ENCODE measurements around the gene TTC6.
A peak's percentile ranks its signal among the peaks of the same experiment; 100 is the strongest.

Gene TTC6

DNA sequence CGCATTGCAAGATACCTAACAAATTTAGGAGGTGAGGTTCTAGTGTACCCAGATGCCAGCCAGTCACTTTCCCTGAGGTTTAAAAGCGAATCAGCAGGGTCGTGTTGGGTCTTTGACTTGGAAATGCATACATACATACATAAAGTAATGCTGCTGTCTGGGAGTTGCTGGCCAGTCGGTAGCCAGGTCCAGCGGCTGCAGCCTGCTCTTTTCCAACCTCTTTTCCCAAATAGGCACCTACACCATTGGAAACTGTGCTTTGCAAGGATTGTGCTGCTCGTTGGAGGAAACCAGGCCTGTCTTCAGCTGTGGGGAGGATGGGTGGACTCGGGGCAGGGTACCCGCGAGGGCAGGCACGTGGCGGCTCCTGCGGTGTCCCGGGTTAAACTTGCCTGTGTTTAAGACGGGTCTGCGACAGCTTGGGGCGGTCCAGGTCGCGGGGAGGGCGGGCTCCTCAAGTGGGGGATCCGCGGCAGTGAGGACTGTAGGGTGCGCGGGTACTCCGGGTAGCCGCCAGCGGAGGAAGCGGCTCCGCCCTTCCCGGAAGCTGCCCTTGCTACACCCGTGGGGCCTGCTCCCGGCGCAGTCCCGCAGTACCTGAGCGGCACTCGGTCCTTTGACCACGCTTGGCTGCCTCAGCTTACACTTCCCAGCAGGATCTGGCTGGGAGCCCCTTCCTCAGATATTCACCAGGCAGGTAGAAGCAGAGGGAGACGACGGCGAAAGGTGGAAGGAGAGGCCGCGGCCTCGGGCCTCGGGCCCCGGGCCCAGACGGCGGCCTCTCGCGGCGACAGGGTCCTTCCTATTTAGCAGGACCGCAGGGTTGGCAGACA lies 2.7 kb downstream of the TTC6 start:
- DNase-seq (ENCODE audit: low read depth) = no peak

DNA sequence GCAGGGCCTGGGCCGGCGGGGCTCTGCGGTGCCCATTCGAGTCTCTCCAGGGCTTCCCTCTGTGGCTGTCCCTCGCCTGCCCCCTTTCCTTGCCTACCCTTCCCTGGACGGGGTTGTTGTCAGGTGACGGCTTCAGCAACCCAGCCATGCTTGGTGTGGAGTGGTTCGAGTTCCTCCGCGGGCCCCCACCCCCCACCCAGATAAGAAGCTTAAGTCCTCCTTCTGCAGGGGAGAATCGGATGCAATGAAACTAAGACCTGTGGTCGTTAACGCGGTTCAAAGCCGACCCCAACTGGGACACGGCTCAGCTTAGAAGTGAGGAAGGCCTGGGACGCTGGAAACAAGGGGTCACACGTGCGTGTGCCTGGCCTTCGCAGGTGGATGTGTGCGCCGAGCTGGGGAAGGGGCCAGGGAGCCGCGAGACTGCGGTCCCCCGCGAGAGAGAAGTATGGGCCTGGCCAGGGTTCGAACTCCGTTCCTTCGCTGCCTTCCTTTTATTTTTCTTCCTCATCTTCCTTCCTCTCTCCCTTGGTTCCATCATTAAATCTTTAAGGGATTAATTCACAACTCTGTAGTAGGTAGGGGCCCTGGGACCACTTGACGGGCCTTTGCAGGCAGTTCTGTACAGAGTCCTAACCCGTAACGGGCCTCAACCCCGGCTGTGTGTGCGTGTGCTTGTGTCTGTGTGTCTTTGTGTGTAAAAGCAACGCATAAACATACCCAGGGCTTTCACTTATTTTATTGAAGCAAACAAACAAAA lies 3.5 kb downstream of the TTC6 start:
- no peak for DNase-seq (ENCODE audit: low read depth)

DNA sequence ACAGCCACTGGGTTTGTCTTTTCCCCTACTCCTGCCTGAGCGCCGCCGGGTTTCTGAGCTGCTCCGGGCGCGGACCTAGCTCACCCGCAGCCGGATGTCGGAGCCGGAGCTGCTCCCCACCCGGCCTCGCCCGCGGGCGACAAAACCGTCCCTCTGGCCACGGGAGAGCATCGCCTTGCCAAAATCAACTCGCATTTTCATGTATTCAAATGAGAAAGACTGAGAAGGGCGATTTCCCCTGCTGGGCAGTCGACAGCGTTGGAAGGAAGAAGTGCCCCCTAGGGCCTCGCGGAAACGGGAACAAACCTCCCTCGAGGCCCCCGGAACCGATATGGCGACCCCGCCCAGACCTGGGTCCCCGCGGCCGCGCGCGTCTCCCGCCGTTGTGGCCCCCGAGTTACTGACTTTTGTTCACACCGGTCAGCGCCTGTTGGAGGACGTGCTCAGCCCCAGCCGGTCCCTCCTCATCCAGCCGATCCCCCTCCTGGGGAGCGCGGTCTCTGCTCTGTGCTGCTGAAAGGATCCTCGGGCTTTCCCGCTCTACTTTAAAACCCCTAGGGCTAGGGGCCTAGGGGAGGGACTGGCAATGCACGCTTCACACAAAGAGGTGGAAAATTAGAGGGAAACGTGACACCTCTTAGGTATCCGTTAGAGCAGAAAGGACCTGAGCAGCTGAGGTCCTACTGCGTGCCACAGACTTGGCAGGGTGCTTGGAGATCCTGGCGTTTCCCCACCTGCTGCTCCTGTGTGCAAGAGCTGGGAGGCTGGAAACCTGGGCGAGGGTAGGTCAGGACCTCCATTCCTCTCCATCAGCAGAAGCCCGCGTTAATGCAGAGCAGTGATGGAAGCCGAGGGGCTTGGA lies 4.3 kb downstream of the TTC6 start:
- no peak for DNase-seq (ENCODE audit: low read depth)

DNA sequence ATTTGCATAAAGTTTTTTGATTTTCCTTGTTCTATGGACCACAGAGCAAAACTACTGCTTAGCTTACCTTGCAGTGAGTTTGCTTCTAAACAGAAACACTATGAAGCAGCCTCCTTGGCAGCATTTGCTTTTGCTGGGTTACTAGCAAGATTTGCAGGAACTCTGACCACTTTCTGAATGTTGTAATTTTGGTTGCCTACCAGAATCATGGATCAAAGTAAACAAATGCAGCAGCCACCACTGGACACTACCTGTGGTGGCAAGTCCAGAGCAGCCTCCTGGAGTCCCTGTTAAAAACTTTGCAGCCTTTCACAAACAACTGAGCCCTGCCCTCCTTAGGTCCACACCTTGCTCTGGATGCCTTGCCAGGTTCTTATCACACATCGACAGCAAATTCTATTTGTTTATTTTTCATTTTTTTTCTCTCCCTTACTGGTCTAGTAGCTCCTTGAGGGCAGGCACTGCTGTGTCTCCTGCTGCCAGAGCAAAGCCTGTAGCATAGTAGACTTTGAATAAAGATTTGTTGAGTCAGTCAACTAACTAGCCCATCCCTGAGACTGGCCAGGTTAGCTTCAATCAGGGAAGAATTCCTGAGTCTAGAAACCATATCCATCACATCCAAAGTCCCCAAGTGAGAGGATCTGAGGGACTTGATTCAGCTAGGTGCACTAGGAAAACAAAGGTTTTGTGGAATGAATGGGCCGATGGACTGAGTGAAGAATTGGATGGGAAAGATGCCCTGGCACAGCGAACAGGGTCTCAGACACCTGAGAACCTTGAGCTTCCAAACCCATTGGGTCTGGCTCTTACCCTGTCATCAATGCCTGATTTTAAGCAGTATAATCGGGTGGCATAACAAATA lies 5.7 kb downstream of the TTC6 start:
- DNase-seq (ENCODE audit: low read depth) = no peak

DNA sequence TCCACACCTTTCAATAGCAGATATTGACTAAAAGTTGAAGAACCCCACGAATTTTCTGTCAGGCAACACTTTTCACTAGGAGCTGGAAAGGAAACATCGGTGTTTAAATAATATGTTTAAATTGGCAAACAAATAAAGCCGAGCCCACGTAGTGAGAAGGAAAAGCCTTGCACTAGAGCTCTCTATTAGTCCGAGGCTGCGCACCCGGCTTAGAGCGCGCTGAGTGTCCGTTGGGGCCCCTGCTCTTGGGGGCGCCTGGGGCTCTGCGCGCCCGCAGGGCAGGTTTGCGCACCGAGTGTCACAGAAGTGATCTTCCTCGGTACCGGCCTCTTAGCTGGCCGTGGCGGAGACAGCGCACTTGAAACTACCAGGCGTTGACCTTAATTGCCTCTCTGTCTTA lies 6.4 kb downstream of the TTC6 start:
- no peak for DNase-seq (ENCODE audit: low read depth)

DNA sequence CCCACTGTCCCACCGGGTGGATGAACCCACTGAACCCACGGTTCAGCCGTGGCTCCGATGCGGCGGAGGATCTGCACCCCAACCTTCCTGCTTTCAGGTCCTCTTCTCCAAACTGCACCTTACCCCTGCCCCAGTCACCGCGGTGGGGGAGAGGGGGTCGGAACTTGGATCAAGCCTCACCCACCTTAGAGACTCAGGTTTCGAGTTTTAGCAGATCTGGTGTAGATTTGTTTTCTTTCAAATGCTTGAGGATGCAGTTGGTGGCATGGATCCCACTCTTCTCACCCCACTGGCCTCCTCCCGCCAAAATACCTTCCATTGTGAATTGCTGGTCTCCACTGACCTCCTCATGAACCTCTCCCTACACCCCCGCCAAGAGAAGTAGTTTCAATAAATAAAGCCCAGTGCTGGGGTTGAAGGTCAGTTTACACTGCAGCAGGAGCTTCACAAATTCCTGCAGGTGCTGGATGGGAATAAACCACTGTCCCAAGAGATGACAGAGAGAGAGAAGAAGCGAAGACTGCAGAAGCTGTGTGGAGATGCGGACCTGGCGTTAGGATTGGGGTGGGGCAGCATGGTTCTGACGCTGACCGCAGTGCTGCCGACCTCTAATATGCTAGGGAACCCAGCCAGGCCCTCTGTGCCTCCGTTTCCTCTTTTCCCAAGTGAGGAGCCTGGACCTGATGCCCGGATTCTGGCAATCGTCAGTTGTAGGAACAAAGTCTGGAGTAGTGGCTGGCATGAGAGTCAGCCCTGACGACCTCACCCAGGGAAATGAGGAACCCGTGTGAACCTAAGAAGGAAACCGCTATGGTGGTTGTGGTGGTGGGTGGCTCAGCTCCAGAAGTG lies 7.4 kb downstream of the TTC6 start:
- DNase-seq (ENCODE audit: low read depth) = no peak

DNA sequence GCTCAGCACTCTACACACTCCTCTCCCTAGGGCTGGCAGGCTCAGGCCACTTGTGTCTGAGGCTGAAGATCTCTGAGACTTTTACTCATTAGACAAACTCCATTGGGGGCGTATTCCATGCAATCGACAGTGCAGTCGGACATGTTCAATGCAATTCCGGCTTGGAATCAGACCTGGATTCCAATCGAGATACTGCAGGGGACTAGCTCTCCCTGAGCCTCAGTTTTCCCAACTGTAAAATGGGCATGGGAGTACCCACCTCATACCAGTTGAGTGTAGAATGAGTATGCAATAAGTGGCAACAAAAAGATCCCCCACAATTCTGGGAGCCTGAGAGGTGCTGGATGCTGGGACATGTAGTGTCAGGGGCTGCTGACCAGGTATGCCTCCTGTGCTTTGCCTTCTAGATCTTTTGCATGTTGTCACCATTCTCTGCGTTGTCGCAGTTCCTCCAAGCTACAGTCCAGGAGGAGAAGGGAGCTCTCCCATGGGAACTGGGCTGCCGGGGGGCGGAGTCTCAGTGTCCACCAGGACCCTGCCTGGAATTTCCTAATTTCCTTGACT lies 8.3 kb downstream of the TTC6 start:
- no peak for DNase-seq (ENCODE audit: low read depth)

DNA sequence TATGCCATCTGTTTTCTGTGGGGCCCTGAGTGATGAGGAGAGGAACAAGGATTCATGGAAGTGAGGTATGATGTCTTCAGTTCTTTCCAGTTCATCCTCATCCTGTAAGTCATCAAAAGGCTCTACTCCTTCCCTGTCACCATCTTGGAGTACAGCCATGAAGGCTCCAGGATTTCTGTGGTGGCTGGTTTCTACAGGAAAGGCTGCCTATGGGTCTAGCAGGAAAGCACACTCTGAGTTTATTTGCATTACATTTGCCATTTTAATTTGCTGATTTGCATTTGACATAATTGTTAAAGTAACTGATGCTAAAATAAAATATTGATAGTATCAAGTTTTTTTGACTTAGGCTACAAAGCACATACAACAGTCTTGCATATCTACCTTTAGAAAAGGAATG lies 11.2 kb downstream of the TTC6 start:
- no peak for DNase-seq (ENCODE audit: low read depth)

DNA sequence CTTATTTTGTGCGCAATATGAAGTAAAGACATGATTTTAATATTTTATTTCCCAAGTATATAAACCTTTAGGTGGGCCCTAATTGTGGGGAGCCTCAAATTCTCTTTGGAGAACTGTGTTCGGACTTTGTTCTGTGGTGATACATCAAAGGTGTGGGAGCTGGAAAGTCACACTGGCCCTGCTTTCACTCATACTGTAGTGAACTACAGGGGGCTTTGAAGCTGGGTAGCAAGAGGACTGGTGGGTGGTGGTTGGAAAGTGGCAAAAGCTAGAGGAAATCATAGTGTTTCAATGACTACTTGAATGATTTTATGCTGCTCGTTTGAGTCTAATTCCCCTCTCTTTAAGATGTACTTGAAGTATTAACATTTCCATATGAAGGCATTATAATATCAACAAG lies 13.2 kb downstream of the TTC6 start:
- DNase-seq (ENCODE audit: low read depth) = no peak

DNA sequence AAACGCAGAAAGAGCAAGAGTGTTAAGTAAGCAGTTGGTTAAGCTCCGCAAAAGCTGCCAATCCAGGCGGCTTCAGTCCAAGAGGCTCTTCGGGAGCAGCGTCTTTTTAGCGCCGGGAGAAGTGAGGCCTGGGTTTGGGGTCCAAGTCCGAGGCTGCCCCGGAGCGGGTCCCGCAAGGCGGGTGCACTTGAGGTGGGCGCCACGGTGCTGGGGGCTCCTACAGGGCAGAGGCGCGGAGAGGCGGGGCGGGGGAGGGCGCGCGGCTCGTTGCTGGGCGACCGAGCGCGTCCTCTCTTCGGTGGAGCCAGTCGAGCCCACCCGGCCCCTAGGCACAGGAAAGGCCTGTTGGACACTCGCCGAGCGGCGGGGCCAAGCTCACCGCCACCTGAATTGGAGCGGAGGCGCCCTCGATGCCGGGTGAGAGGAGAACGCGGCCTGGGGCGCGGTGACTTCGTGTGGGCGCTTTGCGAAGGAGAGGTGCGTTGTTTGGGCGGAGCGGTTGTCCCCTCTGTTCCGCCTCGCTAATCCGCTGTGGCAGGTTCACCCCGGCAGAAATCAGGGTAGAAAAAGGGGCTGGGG lies 15.6 kb downstream of the TTC6 start:
- no peak for DNase-seq (ENCODE audit: low read depth)

DNA sequence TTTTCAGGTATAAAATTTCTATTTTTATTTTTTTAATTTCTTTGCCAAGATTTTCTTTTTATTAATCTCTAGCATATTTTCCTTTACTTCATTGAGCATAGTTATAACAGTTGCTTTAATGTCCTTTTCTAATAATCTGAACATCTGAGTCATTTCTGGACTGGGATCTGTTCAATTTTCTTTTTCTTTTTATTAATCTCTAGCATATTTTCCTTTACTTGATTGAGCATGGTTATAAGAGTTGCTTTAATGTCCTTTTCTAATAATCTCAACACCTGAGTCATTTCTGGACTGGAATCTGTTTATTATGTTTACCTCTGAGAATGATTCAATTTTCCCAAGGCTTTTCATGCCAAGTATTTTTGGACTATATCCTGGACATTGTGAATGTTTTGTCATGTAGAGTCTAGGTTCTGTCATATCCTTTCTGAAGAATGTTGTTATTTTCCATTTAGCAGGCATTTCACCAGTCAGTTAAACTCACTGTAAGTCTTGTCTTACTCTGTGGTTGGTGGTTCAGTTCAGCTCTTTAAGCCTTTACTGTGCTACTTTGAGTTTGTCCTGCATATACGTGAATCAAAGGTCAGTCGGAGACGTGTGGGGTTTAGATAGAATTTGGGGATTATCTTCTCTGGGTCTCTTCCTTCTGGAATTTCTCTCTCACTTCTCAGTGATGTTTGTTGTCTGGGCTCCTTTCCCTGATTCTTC lies 20.3 kb downstream of the TTC6 start:
- no peak for DNase-seq (ENCODE audit: low read depth)

DNA sequence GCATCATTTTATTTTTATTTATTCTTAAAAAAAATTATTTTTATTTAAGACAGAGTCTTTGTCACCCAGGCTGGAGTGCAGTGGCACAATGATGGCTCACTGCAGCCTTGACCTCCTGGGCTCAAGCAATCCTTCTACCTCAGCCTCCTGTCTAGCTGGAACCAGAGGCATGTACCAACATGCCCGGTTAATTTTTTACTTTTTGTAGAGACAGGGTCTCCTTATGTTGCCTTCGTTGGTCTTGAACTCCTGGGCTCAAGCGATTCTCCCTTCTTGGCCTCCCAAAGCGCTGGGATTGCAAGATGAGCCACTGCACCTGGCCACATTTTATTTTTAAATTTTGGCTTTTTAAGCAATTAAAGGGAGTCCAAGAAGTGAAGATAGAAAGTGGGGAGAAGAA lies 21.4 kb downstream of the TTC6 start:
- no peak for DNase-seq (ENCODE audit: low read depth)

DNA sequence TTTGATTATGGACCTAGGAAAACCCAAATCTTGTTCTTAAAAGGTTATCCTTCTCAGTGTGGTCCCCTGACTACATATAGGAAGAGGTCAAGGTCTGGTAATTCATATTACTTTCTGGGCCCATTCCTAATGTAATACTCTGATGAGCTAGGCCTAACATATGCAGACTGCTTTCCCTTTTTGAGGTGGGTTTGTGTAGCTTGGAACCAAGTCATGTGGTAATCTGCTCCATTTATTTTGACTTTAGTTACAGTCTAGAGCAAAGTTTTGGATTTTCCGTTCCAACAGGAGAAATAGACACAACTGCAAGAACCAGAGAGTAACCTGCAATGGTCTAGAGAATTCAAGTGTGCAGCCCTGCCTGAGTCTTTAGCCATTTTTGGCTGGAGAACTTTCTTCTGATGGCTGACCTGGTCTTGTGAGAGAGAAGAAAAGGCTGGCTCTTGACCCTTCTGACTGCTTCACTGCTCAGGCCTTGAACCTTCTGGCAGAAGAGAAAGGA lies 22.5 kb downstream of the TTC6 start:
- no peak for DNase-seq (ENCODE audit: low read depth)

DNA sequence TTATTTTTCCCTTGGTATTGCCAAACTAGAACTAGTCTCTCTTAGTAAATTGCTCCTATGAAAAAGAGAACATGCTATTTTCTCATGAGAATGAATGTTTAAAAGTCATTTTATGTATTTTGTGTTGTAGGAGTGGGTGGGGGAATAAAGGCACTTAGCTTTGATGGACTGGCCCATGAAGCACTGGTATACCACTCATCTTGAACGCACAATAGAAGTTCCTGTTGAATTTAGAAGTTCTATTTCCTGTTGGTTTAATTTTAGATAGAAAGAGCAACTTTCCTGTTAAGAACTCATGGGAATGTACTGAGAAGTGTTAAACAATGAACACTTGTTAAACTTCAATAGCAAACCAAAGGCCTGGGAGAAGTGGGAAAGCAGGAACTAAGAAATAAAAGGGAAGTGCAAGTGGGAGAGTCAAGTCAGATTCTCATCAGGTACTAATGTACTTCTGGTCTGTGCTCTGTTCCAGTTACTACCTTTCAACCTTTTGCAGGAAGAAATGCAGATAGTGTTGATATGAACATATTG lies 23.1 kb downstream of the TTC6 start:
- DNase-seq (ENCODE audit: low read depth) = no peak

DNA sequence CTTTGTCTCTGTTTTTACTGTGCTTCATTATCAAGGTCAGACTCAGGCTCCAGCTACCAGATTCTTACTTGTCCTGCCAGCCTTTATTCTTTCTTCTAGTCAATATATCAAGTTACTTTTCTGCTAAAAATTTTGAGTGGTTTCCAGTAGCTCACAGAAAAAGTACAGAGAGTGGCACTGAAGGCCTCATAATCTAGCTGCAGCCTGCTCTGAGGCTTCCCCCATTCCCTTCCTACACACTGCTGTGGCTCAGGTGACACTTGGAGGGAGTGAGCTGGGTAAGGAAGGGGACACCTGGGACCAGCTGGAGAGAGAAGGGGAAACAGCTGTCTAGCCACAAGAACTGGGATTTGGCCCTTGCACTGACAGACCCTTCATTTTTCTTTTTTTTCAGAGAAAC lies 25.4 kb downstream of the TTC6 start:
- no peak for DNase-seq (ENCODE audit: low read depth)

DNA sequence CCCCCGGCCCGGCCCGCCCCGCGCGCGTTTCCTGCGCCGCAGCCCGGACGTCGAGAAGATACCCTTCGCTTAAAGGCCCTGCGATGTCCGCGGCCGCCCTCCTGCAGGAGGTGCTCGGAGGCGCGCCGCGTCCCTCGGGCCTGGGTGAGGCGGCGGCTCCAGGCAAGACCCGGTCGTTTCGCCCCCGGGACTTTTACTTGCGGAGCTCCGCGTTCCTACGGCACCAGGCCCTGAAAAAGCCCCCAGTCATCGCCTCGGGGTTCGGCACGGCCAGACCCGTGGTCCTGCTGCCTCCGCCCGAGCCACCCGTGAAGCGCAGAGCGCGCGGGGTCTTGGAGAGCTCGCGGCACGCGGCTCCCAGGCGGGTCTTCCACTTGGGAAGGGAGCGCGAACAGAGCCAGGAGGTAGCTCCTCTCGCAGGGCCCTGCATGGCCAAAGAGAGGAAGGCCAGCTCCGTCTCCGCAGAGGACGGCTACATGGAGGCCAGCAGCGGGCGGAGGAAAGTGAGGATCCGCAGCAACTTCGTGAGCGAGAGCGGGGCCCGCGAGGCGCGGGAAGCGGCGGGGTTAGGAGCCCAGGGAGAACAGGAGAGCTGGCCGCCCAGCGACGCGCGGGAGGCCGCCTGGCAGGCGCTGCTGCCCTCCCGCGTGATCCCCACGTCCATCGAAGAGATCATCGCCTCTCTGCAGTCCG lies 26.9 kb downstream of the TTC6 start:
- peak; percentile 60 for DNase-seq (ENCODE audit: low read depth)

DNA sequence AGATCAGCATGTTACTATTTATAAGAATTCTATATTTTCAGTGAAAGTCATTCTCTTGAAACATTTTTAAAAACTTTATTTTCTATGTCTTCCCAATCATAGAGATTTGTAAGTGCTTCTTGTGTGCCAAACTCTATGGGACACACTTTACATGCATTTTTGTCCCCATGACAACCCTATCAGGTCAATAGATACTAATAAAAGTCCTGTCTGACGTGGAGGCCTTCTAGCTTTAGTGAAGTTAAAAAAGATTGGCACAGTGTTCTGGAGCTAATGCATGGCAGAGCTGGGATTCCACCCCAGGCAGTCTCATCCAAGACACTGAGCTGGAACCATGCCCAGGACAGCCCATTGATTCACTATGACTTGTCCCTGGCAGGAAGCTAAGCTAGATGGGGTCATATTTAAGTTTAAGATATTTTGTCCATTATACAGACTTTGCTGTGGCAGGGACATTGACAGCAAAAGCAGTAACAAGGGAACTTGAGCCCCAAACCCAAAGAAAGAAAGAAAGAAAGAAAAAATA lies 28.1 kb downstream of the TTC6 start:
- peak; percentile 73 for DNase-seq (ENCODE audit: low read depth)

DNA sequence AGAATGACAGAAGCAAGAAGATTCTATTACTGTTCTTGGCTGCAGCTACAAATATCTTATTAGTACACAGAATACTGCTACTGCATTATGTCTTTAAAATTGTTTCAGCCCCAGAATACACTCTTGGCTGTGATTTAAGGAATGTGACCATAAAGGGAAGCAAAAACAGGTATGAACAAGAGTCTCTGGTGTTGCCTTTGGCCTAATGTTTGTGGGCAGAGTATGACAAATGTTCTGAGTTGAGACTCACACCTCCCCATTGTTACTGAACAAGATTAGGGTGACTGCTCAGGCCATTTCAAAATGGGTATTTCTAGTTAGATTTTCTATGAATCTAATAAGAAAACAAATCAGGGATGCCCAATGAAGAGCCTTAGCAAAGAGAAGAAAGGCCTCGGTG lies 28.5 kb downstream of the TTC6 start:
- DNase-seq (ENCODE audit: low read depth) = no peak
